ENCODE measurements around the gene SCMH1. TPM values are rescaled to one million over a fixed set of nuclear protein-coding genes. Genes with fewer than 3 reads are reported as not detected.

SCMH1 gene
- polyA plus RNA-seq, 1 of the 3 experiments (the other 2 are of a cell fraction): 38.5 TPM

DNA sequence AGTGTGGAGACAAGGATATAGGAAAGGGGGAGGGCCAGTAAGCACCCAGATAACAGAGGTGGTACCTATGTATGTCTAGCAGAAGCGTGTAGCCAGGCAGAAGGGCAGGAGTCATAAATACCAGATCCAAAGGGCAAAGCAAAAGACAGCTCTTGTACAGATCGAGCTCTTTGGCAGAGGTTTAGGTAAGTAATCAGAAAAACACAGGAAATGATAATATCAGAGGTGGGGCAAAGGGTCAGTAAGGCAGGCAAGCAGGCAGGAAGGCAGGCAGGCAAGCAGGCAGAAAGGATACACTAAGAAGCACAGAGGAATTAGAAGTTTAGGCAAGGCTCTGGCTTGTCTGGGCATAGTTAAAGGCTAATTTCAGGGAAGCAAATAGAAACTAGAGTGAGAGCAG is 197.9 kb downstream of the SCMH1 start:
- H3K9me2 ChIP-seq: no peaks in the 10 kb centered on the region
- CTCF ChIA-PET: interaction anchor here (0.9 to 1.3 kb wide), 2 partner anchors 9 to 80 kb away, joined by 3 read pairs; no protein-coding TSS in a partner anchor
- no peak overlapping the region for H3K4me3 ChIP-seq (ENCODE audit: low read depth in 2 of 2, low read length in 1 of 2)
- H2AFZ ChIP-seq (ENCODE audit: low read depth): no peak overlapping the region
- H3K9ac ChIP-seq: no peak overlapping the region
- H3K4me2 ChIP-seq: peak overlapping the region; percentile 52
- 48% methylated on average over 2 of the region's 2 CpGs for WGBS (ENCODE audit: low lambda C conversion rate)
- DNase-seq: no peak
- H3K9me3 ChIP-seq: no peaks in the 10 kb centered on the region
- H3K36me3 ChIP-seq (replicated peaks in 1 of 2; ENCODE audit: control insufficient read depth in 1 of 2, insufficient read depth in 2 of 2, low read length in 1 of 2): peaks cover 20 to 27% of the 10 kb centered on the region in 2 experiments
- POLR2A ChIA-PET: no interaction called here
- H3F3A ChIP-seq (replicated peaks; ENCODE audit: insufficient read depth): peaks cover 4% of the 10 kb centered on the region
- peaks cover 9 to 23% of the 10 kb centered on the region in 2 experiments for H3K4me1 ChIP-seq (ENCODE audit: control insufficient read depth in 1 of 2, insufficient read depth in 2 of 2, low read depth in 1 of 2, low read length in 1 of 2)
- TF ChIP-seq EP300 (IDR thresholded peaks at IDR 0.05; ENCODE audit: borderline replicate concordance in 1 of 2, low read depth in 1 of 2, low read length in 1 of 2) (no peak), NRF1 (IDR thresholded peaks at IDR 0.05; ENCODE audit: low read depth, low read length) (no peak), JUND (IDR thresholded peaks at IDR 0.05) (no peak), MEF2A (IDR thresholded peaks at IDR 0.05; ENCODE audit: borderline replicate concordance, low read depth) (no peak), SMC3 (IDR thresholded peaks at IDR 0.05; ENCODE audit: low read depth, low read length) (no peak), RXRA (IDR thresholded peaks at IDR 0.05; ENCODE audit: borderline replicate concordance, low read depth) (no peak), CHD2 (IDR thresholded peaks at IDR 0.05; ENCODE audit: low read length, partially characterized antibody) (no peak), YY1 (IDR thresholded peaks at IDR 0.05; ENCODE audit: low read depth) (no peak), FOXM1 (IDR thresholded peaks at IDR 0.05; ENCODE audit: low read depth) (no peak), ELF1 (IDR thresholded peaks at IDR 0.05) (no peak)
- TF ChIP-seq, protein P1, sequence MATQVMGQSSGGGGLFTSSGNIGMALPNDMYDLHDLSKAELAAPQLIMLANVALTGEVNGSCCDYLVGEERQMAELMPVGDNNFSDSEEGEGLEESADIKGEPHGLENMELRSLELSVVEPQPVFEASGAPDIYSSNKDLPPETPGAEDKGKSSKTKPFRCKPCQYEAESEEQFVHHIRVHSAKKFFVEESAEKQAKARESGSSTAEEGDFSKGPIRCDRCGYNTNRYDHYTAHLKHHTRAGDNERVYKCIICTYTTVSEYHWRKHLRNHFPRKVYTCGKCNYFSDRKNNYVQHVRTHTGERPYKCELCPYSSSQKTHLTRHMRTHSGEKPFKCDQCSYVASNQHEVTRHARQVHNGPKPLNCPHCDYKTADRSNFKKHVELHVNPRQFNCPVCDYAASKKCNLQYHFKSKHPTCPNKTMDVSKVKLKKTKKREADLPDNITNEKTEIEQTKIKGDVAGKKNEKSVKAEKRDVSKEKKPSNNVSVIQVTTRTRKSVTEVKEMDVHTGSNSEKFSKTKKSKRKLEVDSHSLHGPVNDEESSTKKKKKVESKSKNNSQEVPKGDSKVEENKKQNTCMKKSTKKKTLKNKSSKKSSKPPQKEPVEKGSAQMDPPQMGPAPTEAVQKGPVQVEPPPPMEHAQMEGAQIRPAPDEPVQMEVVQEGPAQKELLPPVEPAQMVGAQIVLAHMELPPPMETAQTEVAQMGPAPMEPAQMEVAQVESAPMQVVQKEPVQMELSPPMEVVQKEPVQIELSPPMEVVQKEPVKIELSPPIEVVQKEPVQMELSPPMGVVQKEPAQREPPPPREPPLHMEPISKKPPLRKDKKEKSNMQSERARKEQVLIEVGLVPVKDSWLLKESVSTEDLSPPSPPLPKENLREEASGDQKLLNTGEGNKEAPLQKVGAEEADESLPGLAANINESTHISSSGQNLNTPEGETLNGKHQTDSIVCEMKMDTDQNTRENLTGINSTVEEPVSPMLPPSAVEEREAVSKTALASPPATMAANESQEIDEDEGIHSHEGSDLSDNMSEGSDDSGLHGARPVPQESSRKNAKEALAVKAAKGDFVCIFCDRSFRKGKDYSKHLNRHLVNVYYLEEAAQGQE (IDR thresholded peaks at IDR 0.05; ENCODE audit: low read depth, low read length): no peak
- TF ChIP-seq, protein P2, sequence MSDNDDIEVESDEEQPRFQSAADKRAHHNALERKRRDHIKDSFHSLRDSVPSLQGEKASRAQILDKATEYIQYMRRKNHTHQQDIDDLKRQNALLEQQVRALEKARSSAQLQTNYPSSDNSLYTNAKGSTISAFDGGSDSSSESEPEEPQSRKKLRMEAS (IDR thresholded peaks at IDR 0.05; ENCODE audit: low read depth): no peak
- peak overlapping the region; percentile 59 to 74 for H3K27ac ChIP-seq (ENCODE audit: low read depth in 2 of 2, low read length in 1 of 2)
- no peaks in the 10 kb centered on the region for H4K20me1 ChIP-seq (ENCODE audit: insufficient read depth)
- no peaks in the 10 kb centered on the region for H3K27me3 ChIP-seq (ENCODE audit: insufficient read depth)
- H3K79me2 ChIP-seq (ENCODE audit: insufficient read depth): no peaks in the 10 kb centered on the region

DNA sequence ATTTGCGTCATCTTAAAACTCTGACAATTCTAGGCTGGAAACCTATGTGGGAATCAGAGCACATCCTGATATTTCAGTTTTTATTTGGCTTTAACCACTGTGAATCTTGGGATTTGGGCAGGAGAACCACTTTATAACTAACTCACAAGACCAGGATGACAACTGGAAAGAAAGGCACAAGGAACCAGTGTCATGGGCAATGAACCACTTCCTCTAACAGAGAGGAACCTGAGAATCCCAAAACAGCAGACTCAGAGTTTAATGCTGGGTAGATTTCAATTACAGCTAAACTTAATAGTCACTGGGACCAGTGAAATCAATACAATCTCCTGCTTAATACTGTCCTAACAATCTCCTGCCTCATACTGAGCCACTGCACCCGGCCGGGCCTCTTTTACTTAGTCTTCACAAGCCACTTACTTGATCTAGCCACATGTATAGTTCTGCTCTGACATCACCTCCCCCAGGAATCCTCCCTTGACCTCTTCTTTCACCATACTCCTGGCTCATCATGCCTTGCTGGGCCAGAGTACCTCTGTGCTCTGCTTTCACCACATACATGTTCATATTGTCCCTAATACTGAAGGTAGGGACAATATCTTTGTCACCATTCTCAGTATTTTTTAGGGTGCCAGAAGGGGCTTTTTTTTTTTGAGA is 200.4 kb downstream of the SCMH1 start:
- Histone ChIP-seq H3K27me3 (ENCODE audit: insufficient read depth) (no peaks in the 10 kb centered on the region), H3K36me3 (replicated peaks in 1 of 2; ENCODE audit: control insufficient read depth in 1 of 2, insufficient read depth in 2 of 2, low read length in 1 of 2) (peaks cover 13 to 43% of the 10 kb centered on the region in 2 experiments), H3K4me1 (ENCODE audit: control insufficient read depth in 1 of 2, insufficient read depth in 2 of 2, low read depth in 1 of 2, low read length in 1 of 2) (peaks cover 9 to 23% of the 10 kb centered on the region in 2 experiments), H3K9me2 (no peaks in the 10 kb centered on the region), H3K27ac (ENCODE audit: low read depth in 2 of 2, low read length in 1 of 2) (no peak overlapping the region), H4K20me1 (ENCODE audit: insufficient read depth) (no peaks in the 10 kb centered on the region), H3K4me3 (ENCODE audit: low read depth in 2 of 2, low read length in 1 of 2) (no peak overlapping the region), H3K9me3 (no peaks in the 10 kb centered on the region), H3K79me2 (ENCODE audit: insufficient read depth) (no peaks in the 10 kb centered on the region), H2AFZ (ENCODE audit: low read depth) (no peak overlapping the region), H3K9ac (no peak overlapping the region), H3F3A (replicated peaks; ENCODE audit: insufficient read depth) (peaks cover 4% of the 10 kb centered on the region), H3K4me2 (no peak overlapping the region)
- CTCF ChIA-PET: no interaction called here
- DNase-seq: no peak
- 100% methylated on average over 3 of the region's 3 CpGs for WGBS (ENCODE audit: low lambda C conversion rate)
- POLR2A ChIA-PET: no interaction called here
- TF ChIP-seq, protein P2 (IDR thresholded peaks at IDR 0.05; ENCODE audit: low read depth): no peak
- no peak for TF ChIP-seq CHD2 (IDR thresholded peaks at IDR 0.05; ENCODE audit: low read length, partially characterized antibody)
- TF ChIP-seq, protein P3, sequence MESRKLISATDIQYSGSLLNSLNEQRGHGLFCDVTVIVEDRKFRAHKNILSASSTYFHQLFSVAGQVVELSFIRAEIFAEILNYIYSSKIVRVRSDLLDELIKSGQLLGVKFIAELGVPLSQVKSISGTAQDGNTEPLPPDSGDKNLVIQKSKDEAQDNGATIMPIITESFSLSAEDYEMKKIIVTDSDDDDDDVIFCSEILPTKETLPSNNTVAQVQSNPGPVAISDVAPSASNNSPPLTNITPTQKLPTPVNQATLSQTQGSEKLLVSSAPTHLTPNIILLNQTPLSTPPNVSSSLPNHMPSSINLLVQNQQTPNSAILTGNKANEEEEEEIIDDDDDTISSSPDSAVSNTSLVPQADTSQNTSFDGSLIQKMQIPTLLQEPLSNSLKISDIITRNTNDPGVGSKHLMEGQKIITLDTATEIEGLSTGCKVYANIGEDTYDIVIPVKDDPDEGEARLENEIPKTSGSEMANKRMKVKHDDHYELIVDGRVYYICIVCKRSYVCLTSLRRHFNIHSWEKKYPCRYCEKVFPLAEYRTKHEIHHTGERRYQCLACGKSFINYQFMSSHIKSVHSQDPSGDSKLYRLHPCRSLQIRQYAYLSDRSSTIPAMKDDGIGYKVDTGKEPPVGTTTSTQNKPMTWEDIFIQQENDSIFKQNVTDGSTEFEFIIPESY (IDR thresholded peaks at IDR 0.05; ENCODE audit: borderline replicate concordance, low read depth): no peak
- TF ChIP-seq SMC3 (IDR thresholded peaks at IDR 0.05; ENCODE audit: low read depth, low read length): no peak
- no peak for TF ChIP-seq ELF1 (IDR thresholded peaks at IDR 0.05)
- TF ChIP-seq TEAD4 (IDR thresholded peaks at IDR 0.05; ENCODE audit: borderline replicate concordance, insufficient read depth): no peak
- TF ChIP-seq, protein P4, sequence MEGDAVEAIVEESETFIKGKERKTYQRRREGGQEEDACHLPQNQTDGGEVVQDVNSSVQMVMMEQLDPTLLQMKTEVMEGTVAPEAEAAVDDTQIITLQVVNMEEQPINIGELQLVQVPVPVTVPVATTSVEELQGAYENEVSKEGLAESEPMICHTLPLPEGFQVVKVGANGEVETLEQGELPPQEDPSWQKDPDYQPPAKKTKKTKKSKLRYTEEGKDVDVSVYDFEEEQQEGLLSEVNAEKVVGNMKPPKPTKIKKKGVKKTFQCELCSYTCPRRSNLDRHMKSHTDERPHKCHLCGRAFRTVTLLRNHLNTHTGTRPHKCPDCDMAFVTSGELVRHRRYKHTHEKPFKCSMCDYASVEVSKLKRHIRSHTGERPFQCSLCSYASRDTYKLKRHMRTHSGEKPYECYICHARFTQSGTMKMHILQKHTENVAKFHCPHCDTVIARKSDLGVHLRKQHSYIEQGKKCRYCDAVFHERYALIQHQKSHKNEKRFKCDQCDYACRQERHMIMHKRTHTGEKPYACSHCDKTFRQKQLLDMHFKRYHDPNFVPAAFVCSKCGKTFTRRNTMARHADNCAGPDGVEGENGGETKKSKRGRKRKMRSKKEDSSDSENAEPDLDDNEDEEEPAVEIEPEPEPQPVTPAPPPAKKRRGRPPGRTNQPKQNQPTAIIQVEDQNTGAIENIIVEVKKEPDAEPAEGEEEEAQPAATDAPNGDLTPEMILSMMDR (IDR thresholded peaks at IDR 0.05): no peak
- no peak for TF ChIP-seq POLR2AphosphoS5 (IDR thresholded peaks at IDR 0.05; ENCODE audit: low read depth, low read length)
- no peak for TF ChIP-seq SIN3A (IDR thresholded peaks at IDR 0.05; ENCODE audit: borderline replicate concordance, low read depth, low read length)
- no peak for TF ChIP-seq FOSL2 (IDR thresholded peaks at IDR 0.05; ENCODE audit: borderline replicate concordance, low read depth)
- no peak for TF ChIP-seq YY1 (IDR thresholded peaks at IDR 0.05; ENCODE audit: low read depth)

Data from SK-N-SH (cell line).